Measurements from ENCODE around the gene TRIM5. TPM values are rescaled to one million over a fixed set of nuclear protein-coding genes. Genes with fewer than 3 reads are reported as not detected.

TRIM5 gene
- total and polyA plus RNA-seq, 5 experiments from 2014 or later, result 9.6 to 41.8 (median 10.4) TPM

DNA sequence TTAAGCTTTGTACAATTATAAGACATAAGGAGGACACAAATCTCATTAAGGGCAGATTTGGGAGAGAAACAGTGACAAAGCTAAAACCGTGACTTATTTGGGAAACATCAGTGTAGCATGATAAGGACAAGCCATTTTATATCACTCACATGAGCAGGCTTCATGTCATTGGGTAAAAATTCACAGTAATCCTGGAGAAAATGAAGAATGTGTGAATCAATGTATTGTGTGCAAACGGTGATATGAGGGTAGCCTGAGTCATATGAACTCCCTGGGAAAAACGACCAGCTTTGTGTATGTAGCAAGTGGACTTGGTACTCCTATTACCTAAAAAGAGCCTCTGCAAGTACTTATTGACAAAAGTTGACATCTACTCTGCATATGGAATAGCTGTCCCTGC, 66.1 kb downstream of the TRIM5 start:
- POLR2A ChIA-PET, result no interaction called here
- Mint-ChIP-seq H3K27ac (no peak overlapping the region), H3K9me3 (no peaks in the 10 kb centered on the region), H3K4me3 (no peak overlapping the region), H3K27me3 (no peaks in the 10 kb centered on the region), H3K4me1 (peaks cover 2 to 6% (median 3%) of the 10 kb centered on the region in 4 donors), H3K36me3 (peaks cover 0 to 5% (median 2%) of the 10 kb centered on the region in 3 donors)
- DNase-seq (no peak), ATAC-seq (no peak)

Other genes starting within 250 kb of the TRIM5 start
- not detected for gene OR51I1, start 243.6 kb downstream of the TRIM5 start, total RNA-seq
- not detected for gene OR51I1, start 243.6 kb downstream of the TRIM5 start, polyA plus RNA-seq
- gene OR51I2, start 235.8 kb downstream of the TRIM5 start, total RNA-seq, result not detected
- not detected for gene OR51I2, start 235.8 kb downstream of the TRIM5 start, polyA plus RNA-seq
- gene OR52D1, start 196.4 kb downstream of the TRIM5 start, total RNA-seq, result not detected
- gene OR52D1, start 196.4 kb downstream of the TRIM5 start, polyA plus RNA-seq, result not detected
- gene UBQLN3, start 175.1 kb downstream of the TRIM5 start, total RNA-seq, result under 1 TPM in 1 of 2 experiments, not detected in 1; 0.41 TPM
- gene UBQLN3, start 175.1 kb downstream of the TRIM5 start, polyA plus RNA-seq, result not detected
- under 1 TPM; 0.47 TPM for gene UBQLNL, start 168.4 kb downstream of the TRIM5 start, total RNA-seq
- gene UBQLNL, start 168.4 kb downstream of the TRIM5 start, polyA plus RNA-seq, result not detected
- not detected for gene OR52H1, start 136.5 kb downstream of the TRIM5 start, total RNA-seq
- gene OR52H1, start 136.5 kb downstream of the TRIM5 start, polyA plus RNA-seq, result not detected
- gene OR52B6, start 104.2 kb downstream of the TRIM5 start, total RNA-seq, result not detected
- gene OR52B6, start 104.2 kb downstream of the TRIM5 start, polyA plus RNA-seq, result not detected
- gene TRIM6, start 88.4 kb downstream of the TRIM5 start, total RNA-seq, result not detected
- gene TRIM6, start 88.4 kb downstream of the TRIM5 start, polyA plus RNA-seq, result not detected
- gene TRIM34, start 60.1 kb downstream of the TRIM5 start, total RNA-seq, result 10 to 100 TPM; 12.5 to 12.6 TPM
- 10 to 100 TPM; 10.8 to 13.1 (median 12.1) TPM for gene TRIM34, start 60.1 kb downstream of the TRIM5 start, polyA plus RNA-seq
- gene TRIM22, start 4.7 kb upstream of the TRIM5 start, total RNA-seq, result 100 to 1,000 TPM; 242 to 243 TPM
- gene TRIM22, start 4.7 kb upstream of the TRIM5 start, polyA plus RNA-seq, result 100 to 1,000 TPM; 108 to 143 (median 114) TPM
- gene OR56B1, start 51.4 kb upstream of the TRIM5 start, total RNA-seq, result under 1 TPM; 0.36 to 0.42 TPM
- not detected for gene OR56B1, start 51.4 kb upstream of the TRIM5 start, polyA plus RNA-seq
- gene OR52N4, start 69.2 kb upstream of the TRIM5 start, total RNA-seq, result 1 to 10 TPM; 2.2 to 2.6 TPM
- under 1 TPM in 2 of 3 donors, not detected in 1; 0.55 to 0.59 TPM for gene OR52N4, start 69.2 kb upstream of the TRIM5 start, polyA plus RNA-seq
- not detected for gene OR52N5, start 98.3 kb upstream of the TRIM5 start, total RNA-seq
- gene OR52N5, start 98.3 kb upstream of the TRIM5 start, polyA plus RNA-seq, result not detected
- gene OR52N1, start 106.2 kb upstream of the TRIM5 start, total RNA-seq, result not detected
- not detected for gene OR52N1, start 106.2 kb upstream of the TRIM5 start, polyA plus RNA-seq
- not detected for gene OR52N2, start 123.8 kb upstream of the TRIM5 start, total RNA-seq
- gene OR52N2, start 123.8 kb upstream of the TRIM5 start, polyA plus RNA-seq, result not detected
- not detected for gene OR52E6, start 156.8 kb upstream of the TRIM5 start, total RNA-seq
- gene OR52E6, start 156.8 kb upstream of the TRIM5 start, polyA plus RNA-seq, result not detected
- not detected for gene OR52E8, start 172.6 kb upstream of the TRIM5 start, total RNA-seq
- not detected for gene OR52E8, start 172.6 kb upstream of the TRIM5 start, polyA plus RNA-seq
- gene OR52E4, start 195.6 kb upstream of the TRIM5 start, total RNA-seq, result not detected
- not detected for gene OR52E4, start 195.6 kb upstream of the TRIM5 start, polyA plus RNA-seq
- gene OR52E5, start 208.1 kb upstream of the TRIM5 start, total RNA-seq, result not detected
- gene OR52E5, start 208.1 kb upstream of the TRIM5 start, polyA plus RNA-seq, result not detected